Left lung (tissue), 10 donors: Measurements from ENCODE around the gene IGSF6. TPM values are rescaled to one million over a fixed set of nuclear protein-coding genes. Genes with fewer than 3 reads are reported as not detected.
A peak's percentile ranks its signal among the peaks of the same experiment; 100 is the strongest.

Source experiments
- ATAC-seq: fragments of 200-7000 bp; cut with Tn5 transposase; one replicate; pipeline ENCODE4 v1.9.1; 2020; ENCODE audit warnings: moderate library complexity
- DNase-seq, 4 donors: peaks; one replicate each; pipeline ENCODE4 v3.0.0-alpha.2; 2013 to 2020
- H3K27ac ChIP-seq, 2 donors: fragments of 200-600 bp; sonication (generic) in 1 of 2; one replicate each; pipeline versions ENCODE4 v1.5.0 to v1.8.0; 2020 to 2021
- H3K27me3 ChIP-seq, 2 donors: fragments of 200-600 bp; sonication (generic) in 1 of 2; one replicate each; pipeline versions ENCODE4 v1.5.0 to v1.8.0; 2020 to 2021
- H3K36me3 ChIP-seq, 2 donors: fragments of 200-600 bp; sonication (generic) in 1 of 2; one replicate each; pipeline versions ENCODE4 v1.5.0 to v1.8.0; 2020 to 2021
- H3K4me1 ChIP-seq, 2 donors: fragments of 200-600 bp; one replicate each; pipeline ENCODE4 v1.8.0; 2021
- H3K4me3 ChIP-seq, 2 donors: fragments of 200-600 bp; sonication (generic) in 1 of 2; one replicate each; pipeline versions ENCODE4 v1.5.0 to v1.8.0; 2020 to 2021; ENCODE audit warnings: mild to moderate bottlenecking in 1 of 2
- H3K9me3 ChIP-seq, 2 donors: fragments of 200-600 bp; sonication (generic) in 1 of 2; one replicate each; pipeline versions ENCODE4 v1.5.0 to v1.8.0; 2020 to 2021
- CTCF ChIP-seq, 2 donors: fragments of 200-600 bp; sonication (generic) in 1 of 2; IDR thresholded peaks; one replicate each; pipeline versions ENCODE4 v1.5.0 to v1.8.0; 2021; ENCODE audit warnings: antibody characterized with exemption in 2 of 2
- intact Hi-C, 2 donors: fragments of 100-400 bp; cut with DNase I; formaldehyde crosslinking; loops; one replicate each; pipeline versions ENCODE4 v1.11.2 to v1.14.2; 2022
- polyA plus RNA-seq, 6 donors: library from polyadenylated mRNA; unstranded; fragments of 120-200 nt; gene quantifications; one replicate each; pipeline ENCODE4 v1.2.1, GENCODE V29; 2013; ENCODE audit not compliant: insufficient read length in 6 of 6
- total RNA-seq, 2 donors: library from RNA; stranded (reverse); fragmentation: NEBNext Ultra II Directional; extraction: Animal tissue kit (Norgen Biotek cat#: 25700); gene quantifications; one replicate each; pipeline ENCODE4 v1.2.1, GENCODE V29; 2021
- donor health status: DM: no; HTN: yes; CAD: no.
- donor health status: DM: no; HTN: no; CAD: no.

The IGSF6 gene
- total and polyA plus RNA-seq, 8 donors = 5.2 to 65.4 (median 6.5) TPM

GRCh38 chr16:21646721-21647561 lies 5.5 kb downstream of the IGSF6 start:
- DNase-seq = no peak
- Histone ChIP-seq H3K4me3 (no peak overlapping the region), H3K27ac (peak overlapping the region in 1 of 2 donors; percentile 78), H3K27me3 (no peaks in the 10 kb centered on the region), H3K4me1 (peaks cover 6 to 81% of the 10 kb centered on the region in 2 donors), H3K9me3 (no peaks in the 10 kb centered on the region), H3K36me3 (peaks cover 0 to 56% of the 10 kb centered on the region in 2 donors)
- TF ChIP-seq CTCF (IDR thresholded peaks at IDR 0.05) = no peak
- intact Hi-C loops = no loop called here
- ATAC-seq = peak; percentile 14

GRCh38 chr16:21646091-21646490 lies 6.3 kb downstream of the IGSF6 start:
- H3K4me3 ChIP-seq = peak overlapping the region in 1 of 2 donors; percentile 33
- intact Hi-C loops = no loop called here
- no peaks in the 10 kb centered on the region for H3K27me3 ChIP-seq
- peaks cover 6 to 88% of the 10 kb centered on the region in 2 donors for H3K4me1 ChIP-seq
- TF ChIP-seq CTCF (IDR thresholded peaks at IDR 0.05) = no peak
- H3K36me3 ChIP-seq = peaks cover 0 to 65% of the 10 kb centered on the region in 2 donors
- ATAC-seq (no peak), DNase-seq (no peak)
- H3K9me3 ChIP-seq = no peaks in the 10 kb centered on the region
- H3K27ac ChIP-seq = peak overlapping the region; percentile 49 to 78

GRCh38 chr16:21645261-21645721 lies 7.1 kb downstream of the IGSF6 start:
- peak overlapping the region in 1 of 2 donors; percentile 33 for H3K4me3 ChIP-seq

GRCh38 chr16:21644674-21645073 lies 7.7 kb downstream of the IGSF6 start:
- H3K4me3 ChIP-seq = peak overlapping the region in 1 of 2 donors; percentile 33
- peaks cover 0 to 74% of the 10 kb centered on the region in 2 donors for H3K36me3 ChIP-seq
- DNase-seq = no peak
- no peaks in the 10 kb centered on the region for H3K27me3 ChIP-seq
- peaks cover 6 to 91% of the 10 kb centered on the region in 2 donors for H3K4me1 ChIP-seq
- peak overlapping the region; percentile 49 to 78 for H3K27ac ChIP-seq
- no peak for TF ChIP-seq CTCF (IDR thresholded peaks at IDR 0.05)
- intact Hi-C loops = no loop called here
- H3K9me3 ChIP-seq = no peaks in the 10 kb centered on the region
- ATAC-seq = no peak

More at GRCh38 chr16:21645261-21645721, 7.1 kb downstream of the IGSF6 start:
- DNase-seq (no peak), ATAC-seq (peak; percentile 53)
- intact Hi-C loops = no loop called here
- H3K4me1 ChIP-seq = peaks cover 6 to 91% of the 10 kb centered on the region in 2 donors
- H3K27ac ChIP-seq = peak overlapping the region; percentile 49 to 78
- no peaks in the 10 kb centered on the region for H3K9me3 ChIP-seq
- H3K27me3 ChIP-seq = no peaks in the 10 kb centered on the region
- no peak for TF ChIP-seq CTCF (IDR thresholded peaks at IDR 0.05)
- H3K36me3 ChIP-seq = peaks cover 0 to 68% of the 10 kb centered on the region in 2 donors

GRCh38 chr16:21643785-21644184 lies 8.6 kb downstream of the IGSF6 start:
- ATAC-seq = no peak

More at GRCh38 chr16:21643785-21644184, 8.6 kb downstream of the IGSF6 start:
- Histone ChIP-seq H3K27me3 (no peaks in the 10 kb centered on the region), H3K36me3 (peaks cover 0 to 74% of the 10 kb centered on the region in 2 donors), H3K4me3 (no peak overlapping the region), H3K4me1 (peaks cover 6 to 91% of the 10 kb centered on the region in 2 donors), H3K27ac (no peak overlapping the region), H3K9me3 (no peaks in the 10 kb centered on the region)
- TF ChIP-seq CTCF (IDR thresholded peaks at IDR 0.05) = no peak
- DNase-seq = no peak
- intact Hi-C loops = no loop called here
